K562 (cell line): ENCODE results near the gene RNASE2. TPM values are rescaled to one million over a fixed set of nuclear protein-coding genes. Genes with fewer than 3 reads are reported as not detected.
A peak's percentile ranks its signal among the peaks of the same experiment; 100 is the strongest.
"Not testable (repeated sequence)": the region's sequence is repeated elsewhere in the genome, so short reads cannot be mapped to it uniquely, and the experiment has no call there.

Source experiments
- ATAC-seq: fragments of 200-7000 bp; cut with Tn5 transposase; 3 replicates; pipeline ENCODE4 v1.9.1; 2020; ENCODE audit warnings: moderate library complexity
- BruUV-seq: library from RNA; stranded (reverse); fragments of 400-500 nt; replicated peaks from 2 replicates; lab custom pipeline; 2021; lab: Mats Ljungman, UMichigan
- CTCF ChIA-PET: fragments of 300-600 bp; formaldehyde crosslinking; extraction: SDS; loops from one replicate; lab custom pipeline; 2021; ENCODE audit warnings: low intra/inter-chr PET ratio; lab: Yijun Ruan, JAX
- POLR2A ChIA-PET: fragments of 300-600, 350-650 bp; sonication (Branson Sonifier 250); formaldehyde crosslinking; extraction: SDS; loops from one replicate; lab custom pipeline; 2021; ENCODE audit warnings: antibody characterized with exemption, inconsistent platforms; lab: Yijun Ruan, JAX
- DNase-seq, 4 experiments: peaks; one replicate each; pipeline versions ENCODE4 v3.0.0 to v3.0.0-alpha.2; 2011 to 2018; ENCODE audit warnings: low spot score in 3 of 4, mixed read lengths in 3 of 4; ENCODE audit errors: extremely low read depth in 1 of 4
- FAIRE-seq: peaks from 2 replicates; lab custom pipeline; 2011; peaks lifted over from hg19 to GRCh38; lab: Jason Lieb, UNC
- H2AFZ ChIP-seq: 2 replicates; pipeline ENCODE4 v1.6.0; 2011; ENCODE audit warnings: low read depth, low read length, control low read depth, inconsistent platforms
- H3K27ac ChIP-seq: fragments of 200-600 bp; 3 replicates; pipeline ENCODE4 v1.8.0; 2011; ENCODE audit warnings: low read depth, mild to moderate bottlenecking, control low read depth, inconsistent platforms, low read length, moderate library complexity, mixed read lengths; ENCODE audit errors: extremely low read depth
- H3K27me3 ChIP-seq, 2 experiments: fragments of 300-600 bp in 1 of 2; 2 replicates in 1 of 2; 3 replicates in 1 of 2; pipeline versions ENCODE4 v1.6.0 to v1.8.0; 2011; ENCODE audit warnings: inconsistent platforms in 2 of 2, low read length in 2 of 2, mild to moderate bottlenecking in 1 of 2, mixed read lengths in 1 of 2, moderate library complexity in 1 of 2; ENCODE audit not compliant: control insufficient read depth in 2 of 2, insufficient read depth in 2 of 2
- H3K36me3 ChIP-seq: fragments of 300-600 bp; 3 replicates; pipeline ENCODE4 v1.8.0; 2011; ENCODE audit warnings: mild to moderate bottlenecking, low read length, inconsistent platforms; ENCODE audit not compliant: control insufficient read depth, insufficient read depth
- H3K4me1 ChIP-seq, 2 experiments: fragments of 200-600 bp in 1 of 2; replicated peaks in 1 of 2; 2 replicates in 1 of 2; 3 replicates in 1 of 2; pipeline versions ENCODE4 v1.5.1 to v1.8.0; 2011; ENCODE audit warnings: inconsistent platforms in 2 of 2, low read length in 2 of 2, mild to moderate bottlenecking in 1 of 2, mixed read lengths in 1 of 2, moderate library complexity in 1 of 2; ENCODE audit not compliant: control insufficient read depth in 2 of 2, insufficient read depth in 2 of 2
- H3K4me2 ChIP-seq: 2 replicates; pipeline ENCODE4 v1.6.1; 2011; ENCODE audit warnings: low read length, control low read depth, inconsistent platforms, mixed read lengths; ENCODE audit not compliant: insufficient read depth
- H3K4me3 ChIP-seq: fragments of 200-600 bp; sonication (generic), shearing (Covaris generic); 2 replicates; pipeline ENCODE4 v1.5.1; 2016; ENCODE audit warnings: control low read depth, inconsistent platforms
- H3K79me2 ChIP-seq: fragments of 200-600 bp; 3 replicates; pipeline ENCODE4 v1.8.0; 2011; ENCODE audit warnings: low read length, inconsistent platforms; ENCODE audit not compliant: control insufficient read depth, insufficient read depth
- H3K9ac ChIP-seq, 2 experiments: 2 replicates each; pipeline versions ENCODE4 v1.6.0 to v1.6.1; 2011; ENCODE audit warnings: low read depth in 2 of 2, low read length in 2 of 2, control low read depth in 1 of 2, inconsistent platforms in 1 of 2, mild to moderate bottlenecking in 1 of 2, mixed read lengths in 1 of 2; ENCODE audit not compliant: insufficient read depth in 1 of 2
- H3K9me1 ChIP-seq: one replicate; pipeline ENCODE4 v1.6.0; 2011; ENCODE audit warnings: inconsistent platforms, mild to moderate bottlenecking, low read length, moderate library complexity; ENCODE audit not compliant: control insufficient read depth, insufficient read depth
- H3K9me3 ChIP-seq: replicated peaks from 2 replicates; pipeline ENCODE4 v1.5.1; 2011; ENCODE audit warnings: low read depth, low read length, inconsistent platforms; ENCODE audit not compliant: control insufficient read depth, insufficient read depth
- H4K20me1 ChIP-seq: replicated peaks from 2 replicates; pipeline ENCODE4 v1.6.1; 2011; ENCODE audit warnings: low read length, inconsistent platforms, mixed read lengths; ENCODE audit not compliant: control insufficient read depth, insufficient read depth
- MCM7 ChIP-seq, 2 experiments: fragments of 450-650 bp; IDR thresholded peaks; 2 replicates each; pipeline ENCODE4 v1.6.1; 2016 to 2018
- TAF15 ChIP-seq: fragments of 200-400 bp; formaldehyde crosslinking; IDR thresholded peaks from 2 replicates; pipeline ENCODE4 v1.6.1; 2017; ENCODE audit warnings: mild to moderate bottlenecking, low read depth, low read length, moderate library complexity
- WHSC1 ChIP-seq: IDR thresholded peaks from one replicate; pipeline ENCODE4 v1.6.1; 2012; ENCODE audit warnings: low read length, control low read depth, inconsistent platforms
- ZFP1 ChIP-seq: fragments of 450-650 bp; formaldehyde crosslinking; IDR thresholded peaks from 2 replicates; pipeline ENCODE4 v1.4.0; 2020; ENCODE audit warnings: mild to moderate bottlenecking, mixed read lengths
- ZNF668 ChIP-seq: fragments of 250-450 bp; sonication (Bioruptor Pico); IDR thresholded peaks from 2 replicates; pipeline ENCODE4 v1.8.0; 2022; ENCODE audit warnings: mild to moderate bottlenecking, inconsistent platforms
- WGBS: fragments of 100-300 bp; shearing (Covaris generic); methylation state at CpG from one replicate; pipeline ENCODE4 v1.1.6; 2016; ENCODE audit warnings: low coverage, mixed read lengths; ENCODE audit not compliant: insufficient coverage; ENCODE audit errors: missing lambda C conversion rate; 5-methylcytosine and 5-hydroxymethylcytosine counted together
- in situ Hi-C: fragments of 300-500 bp; cut with MboI; formaldehyde crosslinking; loops from 4 replicates; pipeline ENCODE4 v1.15.0; 2018; ENCODE audit warnings: inconsistent platforms, mixed read lengths
- intact Hi-C: fragments of 100-400 bp; cut with micrococcal nuclease; formaldehyde crosslinking; loops from 2 replicates; pipeline ENCODE4 v1.14.2; 2022
- polyA plus RNA-seq, 8 experiments: library from polyadenylated mRNA; depleted of rRNA in 4 of 8; stranded (reverse) in 5 of 8; unstranded in 3 of 8; fragments of >200 nt; fragmentation: Nextera tagmentation in 2 of 8; fragmentation: Illumina TruSeq in 1 of 8; extraction: Ambion mirVana in 2 of 8; extraction: Trizol in 1 of 8; gene quantifications; 2 replicates each; pipeline versions ENCODE4 v1.2.1 to v1.2.3, GENCODE V29; 2011 to 2014; ENCODE audit warnings: inconsistent platforms in 1 of 8, missing spikeins in 1 of 8
- total RNA-seq, 7 experiments: library from RNA; depleted of rRNA in 6 of 7; stranded (reverse); fragments of >200 nt in 6 of 7; fragmentation: Illumina TruSeq in 2 of 7; extraction: Trizol in 2 of 7; gene quantifications; 2 replicates each; pipeline versions ENCODE4 v1.2.1 to v1.2.3, GENCODE V29; 2011 to 2021; ENCODE audit warnings: low replicate concordance in 1 of 7
- TF ChIP-seq, protein P1 (sequence below): IDR thresholded peaks from 3 replicates; pipeline ENCODE4 v1.6.1; 2011; ENCODE audit warnings: borderline replicate concordance, mild to moderate bottlenecking; ENCODE audit not compliant: insufficient read length, insufficient read depth
- TF ChIP-seq, protein P2 (sequence below): fragments of 250-450 bp; sonication (Bioruptor Pico); IDR thresholded peaks from 2 replicates; pipeline ENCODE4 v1.8.0; 2022; ENCODE audit warnings: inconsistent platforms, mild to moderate bottlenecking, moderate library complexity, borderline replicate concordance

The RNASE2 gene
- total and polyA plus RNA-seq, 9 of the 15 experiments (the other 6 are each of a cell fraction or from before 2014, with no cell fraction given) = not detected

DNA sequence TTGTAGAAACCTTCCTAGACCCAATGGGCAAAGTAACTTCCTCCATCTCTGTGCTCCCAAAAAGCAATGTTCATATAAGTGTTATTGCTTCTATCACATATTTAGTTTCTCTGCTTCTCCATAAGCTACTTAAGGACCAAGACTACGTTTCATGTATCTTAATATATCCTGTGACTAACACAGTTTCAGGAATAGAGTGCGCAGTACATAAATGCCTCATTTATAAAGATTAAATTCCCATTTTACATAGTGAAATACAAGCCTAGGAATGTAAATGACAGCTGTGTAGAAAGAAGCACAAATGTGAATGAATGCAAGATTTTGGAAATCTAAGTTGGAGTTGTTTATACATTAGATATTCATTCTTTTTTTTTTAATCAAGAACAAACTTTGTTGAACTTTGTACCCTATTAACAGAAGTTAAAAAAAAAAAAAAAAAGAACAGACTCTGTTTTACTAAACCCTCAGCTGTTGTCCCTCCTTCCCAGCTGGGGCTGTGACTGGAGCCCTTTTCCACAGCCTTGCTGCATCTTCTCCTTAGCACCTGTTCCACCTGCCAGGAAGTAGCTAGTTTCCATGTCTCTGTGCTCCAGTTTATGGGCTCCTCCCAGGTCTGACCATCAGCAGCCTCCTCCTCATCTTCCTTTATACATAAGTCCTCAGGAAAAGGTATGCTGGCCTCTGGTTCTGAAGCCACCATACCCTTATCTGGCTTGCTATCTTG, 27.5 kb downstream of the RNASE2 start:
- Histone ChIP-seq H3K9me1 (no peaks in the 10 kb centered on the region), H4K20me1 (no peaks in the 10 kb centered on the region), H3K79me2 (no peaks in the 10 kb centered on the region), H2AFZ (peak overlapping the region; percentile 66), H3K36me3 (no peaks in the 10 kb centered on the region)
- no TSS peak for BruUV-seq
- ATAC-seq = 0 out of 3 replicates have a peak, but pooled peaks have one; percentile 43
- TF ChIP-seq, protein P1, sequence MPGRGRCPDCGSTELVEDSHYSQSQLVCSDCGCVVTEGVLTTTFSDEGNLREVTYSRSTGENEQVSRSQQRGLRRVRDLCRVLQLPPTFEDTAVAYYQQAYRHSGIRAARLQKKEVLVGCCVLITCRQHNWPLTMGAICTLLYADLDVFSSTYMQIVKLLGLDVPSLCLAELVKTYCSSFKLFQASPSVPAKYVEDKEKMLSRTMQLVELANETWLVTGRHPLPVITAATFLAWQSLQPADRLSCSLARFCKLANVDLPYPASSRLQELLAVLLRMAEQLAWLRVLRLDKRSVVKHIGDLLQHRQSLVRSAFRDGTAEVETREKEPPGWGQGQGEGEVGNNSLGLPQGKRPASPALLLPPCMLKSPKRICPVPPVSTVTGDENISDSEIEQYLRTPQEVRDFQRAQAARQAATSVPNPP = no peak
- TF ChIP-seq ZFP1 (CRISPR knock-in tag) = no peak
- no peak for TF ChIP-seq MCM7 (IDR thresholded peaks at IDR 0.05)
- TF ChIP-seq ZNF668 = no peak
- no peak for TF ChIP-seq WHSC1
- TF ChIP-seq TAF15 = no peak
- TF ChIP-seq, protein P2, sequence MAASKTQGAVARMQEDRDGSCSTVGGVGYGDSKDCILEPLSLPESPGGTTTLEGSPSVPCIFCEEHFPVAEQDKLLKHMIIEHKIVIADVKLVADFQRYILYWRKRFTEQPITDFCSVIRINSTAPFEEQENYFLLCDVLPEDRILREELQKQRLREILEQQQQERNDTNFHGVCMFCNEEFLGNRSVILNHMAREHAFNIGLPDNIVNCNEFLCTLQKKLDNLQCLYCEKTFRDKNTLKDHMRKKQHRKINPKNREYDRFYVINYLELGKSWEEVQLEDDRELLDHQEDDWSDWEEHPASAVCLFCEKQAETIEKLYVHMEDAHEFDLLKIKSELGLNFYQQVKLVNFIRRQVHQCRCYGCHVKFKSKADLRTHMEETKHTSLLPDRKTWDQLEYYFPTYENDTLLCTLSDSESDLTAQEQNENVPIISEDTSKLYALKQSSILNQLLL (CRISPR knock-in tag) = no peak
- TF ChIP-seq, all 486 proteins: peak for 0
- ChIA-PET CTCF (no interaction called here), POLR2A (interaction anchor here (0.6 to 1.3 kb wide), 2 partner anchors 9 to 48 kb away, joined by 3 to 4 read pairs; no protein-coding TSS in a partner anchor)
- Histone ChIP-seq H3K4me3 (no peak overlapping the region), H3K27me3 (no peaks in the 10 kb centered on the region), H3K4me1 (peaks cover 0 to 6% of the 10 kb centered on the region in 2 experiments; a peak in 3 of 5 replicates), H3K27ac (no peak overlapping the region), H3K9ac (no peak overlapping the region; a peak in 1 of 4 replicates), H3K9me3 (no peaks in the 10 kb centered on the region), H3K4me2 (no peak overlapping the region)
- no peak for DNase-seq
- FAIRE-seq = no peak
- intact Hi-C loops (no loop called here), in situ Hi-C loops (no loop called here)
- 38% methylated on average over 2 of the region's 2 CpGs for WGBS

DNA sequence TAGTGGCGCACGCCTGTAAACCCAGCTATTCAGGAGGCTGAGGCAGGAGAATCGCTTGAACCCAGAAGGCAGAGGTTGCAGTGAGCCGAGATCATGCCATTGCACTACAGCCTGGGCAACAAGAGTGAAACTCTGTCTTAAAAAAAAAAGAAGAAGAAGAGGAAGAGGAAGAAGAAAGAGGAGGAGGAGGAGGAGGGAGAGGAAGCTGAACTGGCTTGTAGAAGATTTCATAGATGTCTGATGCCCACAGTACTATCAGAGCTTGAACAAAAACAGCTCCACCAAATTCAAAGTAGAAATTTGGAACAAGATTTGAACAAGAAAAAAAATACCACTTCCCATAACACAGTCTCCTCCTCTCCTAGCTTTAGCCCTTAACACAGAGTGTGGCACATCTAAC, 30.4 kb downstream of the RNASE2 start:
- POLR2A ChIA-PET = not testable (repeated sequence)

More for the DNA sequence above, 30.4 kb downstream of the RNASE2 start:
- H3K9ac ChIP-seq, in situ Hi-C loops, FAIRE-seq, H2AFZ ChIP-seq, H3K79me2 ChIP-seq, ATAC-seq, H4K20me1 ChIP-seq, H3K4me3 ChIP-seq, H3K36me3 ChIP-seq, intact Hi-C loops, H3K4me2 ChIP-seq, H3K9me3 ChIP-seq, CTCF ChIA-PET, H3K27ac ChIP-seq, BruUV-seq, H3K9me1 ChIP-seq, H3K27me3 ChIP-seq, DNase-seq: not testable (repeated sequence)
- no CpG with 5 or more reads among the region's 4 CpGs for WGBS
- peaks cover 7 to 10% of the 10 kb centered on the region in 2 experiments; a peak in 3 of 5 replicates for H3K4me1 ChIP-seq
